ENCODE results near the gene KSR2. TPM values are rescaled to one million over a fixed set of nuclear protein-coding genes. Genes with fewer than 3 reads are reported as not detected.

The KSR2 gene
- total RNA-seq, 4 donors from 2014 or later: 0.32 to 7.0 (median 0.60) TPM

GRCh38 chr12:117981267-117981666, 12.5 kb upstream of the KSR2 start:
- in situ Hi-C loops (cut with MboI; ENCODE audit: low pct_ligation_motif_present in 1 of 4, low pct_unique_long_range_greater_than_20kb in 1 of 4, low sequenced_read_pairs in 3 of 4): no loop called here
- Histone ChIP-seq H3K27me3 (peaks cover 9% of the 10 kb centered on the region), H3K4me3 (no peak overlapping the region), H3K36me3 (no peaks in the 10 kb centered on the region), H3K4me1 (no peaks in the 10 kb centered on the region), H3K9me3 (no peaks in the 10 kb centered on the region), H3K27ac (no peak overlapping the region)
- DNase-seq: no peak
- intact Hi-C loops (cut with DNase I; ENCODE audit: low total_unique reads): no loop called here
- 69 to 71% methylated on average over 3 to 5 of the region's 5 CpGs for WGBS, 2 donors (ENCODE audit: low coverage in 1 of 2)
- no peak for TF ChIP-seq CTCF (IDR thresholded peaks at IDR 0.05)

GRCh38 chr12:117980616-117981015, 11.8 kb upstream of the KSR2 start:
- intact Hi-C loops (cut with DNase I; ENCODE audit: low total_unique reads) (no loop called here), in situ Hi-C loops (cut with MboI; ENCODE audit: low pct_ligation_motif_present in 1 of 4, low pct_unique_long_range_greater_than_20kb in 1 of 4, low sequenced_read_pairs in 3 of 4) (no loop called here)
- DNase-seq: no peak
- H3K9me3 ChIP-seq: no peaks in the 10 kb centered on the region
- H3K36me3 ChIP-seq: no peaks in the 10 kb centered on the region
- TF ChIP-seq CTCF (IDR thresholded peaks at IDR 0.05): no peak
- TF ChIP-seq POLR2AphosphoS5 (IDR thresholded peaks at IDR 0.05): no peak
- WGBS, 2 donors (ENCODE audit: low coverage in 1 of 2): 68 to 76% methylated on average over 4 of the region's 4 CpGs
- peaks cover 4% of the 10 kb centered on the region for H3K27me3 ChIP-seq
- no peak overlapping the region for H3K4me3 ChIP-seq
- H3K27ac ChIP-seq: no peak overlapping the region
- no peaks in the 10 kb centered on the region for H3K4me1 ChIP-seq

DNA sequence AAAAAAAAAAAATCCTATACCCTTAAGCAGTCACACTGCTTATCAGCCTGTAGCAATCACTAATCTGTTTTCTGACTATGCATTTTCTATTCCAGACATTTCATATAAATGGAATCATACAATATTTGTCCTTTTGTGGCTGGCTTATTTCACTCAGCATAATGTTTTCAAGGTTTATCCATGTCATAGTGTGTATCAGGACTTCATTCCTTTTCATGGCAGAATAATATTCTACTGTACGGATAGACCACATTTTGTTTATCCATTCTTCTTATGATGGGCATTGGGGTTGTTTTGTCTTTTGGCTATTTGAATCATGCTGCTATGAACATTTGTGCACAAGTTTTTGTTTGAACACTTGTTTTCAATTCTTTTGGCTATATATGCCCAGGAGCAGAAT, 8.6 kb upstream of the KSR2 start:
- H3K27me3 ChIP-seq: no peaks in the 10 kb centered on the region
- no peak overlapping the region for H3K27ac ChIP-seq
- H3K36me3 ChIP-seq: no peaks in the 10 kb centered on the region
- no peak for DNase-seq
- no peaks in the 10 kb centered on the region for H3K4me1 ChIP-seq
- intact Hi-C loops (cut with DNase I; ENCODE audit: low total_unique reads) (no loop called here), in situ Hi-C loops (cut with MboI; ENCODE audit: low pct_ligation_motif_present in 1 of 4, low pct_unique_long_range_greater_than_20kb in 1 of 4, low sequenced_read_pairs in 3 of 4) (no loop called here)
- TF ChIP-seq POLR2AphosphoS5 (IDR thresholded peaks at IDR 0.05): no peak
- no peak for TF ChIP-seq CTCF (IDR thresholded peaks at IDR 0.05)
- no peak for TF ChIP-seq POLR2A (IDR thresholded peaks at IDR 0.05)
- TF ChIP-seq EP300 (IDR thresholded peaks at IDR 0.05; ENCODE audit: low read depth): no peak
- no peak overlapping the region for H3K4me3 ChIP-seq
- 90 to 97% methylated on average over 1 of the region's 1 CpG for WGBS, 2 donors (ENCODE audit: low coverage in 1 of 2)
- no peaks in the 10 kb centered on the region for H3K9me3 ChIP-seq

- intact Hi-C loops (cut with DNase I; ENCODE audit: low total_unique reads) (no loop called here), in situ Hi-C loops (cut with MboI; ENCODE audit: low pct_ligation_motif_present in 1 of 4, low pct_unique_long_range_greater_than_20kb in 1 of 4, low sequenced_read_pairs in 3 of 4) (no loop called here)
- Histone ChIP-seq H3K9me3 (no peaks in the 10 kb centered on the region), H3K27me3 (no peaks in the 10 kb centered on the region), H3K27ac (no peak overlapping the region), H3K4me1 (no peaks in the 10 kb centered on the region), H3K4me3 (no peak overlapping the region), H3K36me3 (no peaks in the 10 kb centered on the region)
- no peak for DNase-seq
- 90 to 92% methylated on average over 1 to 3 of the region's 3 CpGs for WGBS, 2 donors (ENCODE audit: low coverage in 1 of 2)
- TF ChIP-seq POLR2A (IDR thresholded peaks at IDR 0.05) (no peak), EP300 (IDR thresholded peaks at IDR 0.05; ENCODE audit: low read depth) (no peak), POLR2AphosphoS5 (IDR thresholded peaks at IDR 0.05) (no peak), CTCF (IDR thresholded peaks at IDR 0.05) (no peak)
Measured at GRCh38 chr12:117975006-117975405, 6.2 kb upstream of the KSR2 start.
